Liver (tissue), 9 donors: ENCODE data around the gene RANBP17. TPM values are rescaled to one million over a fixed set of nuclear protein-coding genes. Genes with fewer than 3 reads are reported as not detected.

Experiments used
- DNase-seq: peaks from one replicate; pipeline ENCODE4 v3.0.0-alpha.2; 2017; ENCODE audit warnings: low spot score
- H3K27ac ChIP-seq, 2 donors: one replicate each; pipeline ENCODE4 v1.7.0; 2013; ENCODE audit warnings: inconsistent platforms in 2 of 2, low read length in 2 of 2, control low read depth in 1 of 2, low read depth in 1 of 2, mild to moderate bottlenecking in 1 of 2
- H3K27me3 ChIP-seq, 4 donors: one replicate each; pipeline versions ENCODE4 v1.6.1 to v1.7.0; 2013; ENCODE audit warnings: low read length in 3 of 4, inconsistent platforms in 1 of 4, mild to moderate bottlenecking in 1 of 4, moderate library complexity in 1 of 4; ENCODE audit not compliant: control insufficient read depth in 4 of 4, insufficient read depth in 4 of 4
- H3K36me3 ChIP-seq, 4 donors: one replicate each; pipeline versions ENCODE4 v1.6.1 to v1.7.0; 2013; ENCODE audit warnings: low read length in 3 of 4, mild to moderate bottlenecking in 3 of 4, low read depth in 1 of 4, moderate library complexity in 1 of 4; ENCODE audit not compliant: control insufficient read depth in 4 of 4, insufficient read depth in 3 of 4
- H3K4me1 ChIP-seq, 4 donors: one replicate each; pipeline versions ENCODE4 v1.6.1 to v1.7.0; 2013; ENCODE audit warnings: low read length in 3 of 4, mild to moderate bottlenecking in 3 of 4, moderate library complexity in 1 of 4; ENCODE audit not compliant: control insufficient read depth in 4 of 4, insufficient read depth in 4 of 4
- H3K4me3 ChIP-seq, 3 donors: one replicate each; pipeline versions ENCODE4 v1.6.1 to v1.7.0; 2013; ENCODE audit warnings: low read length in 3 of 3, control low read depth in 1 of 3, low read depth in 1 of 3, mild to moderate bottlenecking in 1 of 3
- H3K9ac ChIP-seq, 2 donors: one replicate each; pipeline ENCODE4 v1.7.0; 2013; ENCODE audit warnings: low read length in 2 of 2, mild to moderate bottlenecking in 2 of 2, moderate library complexity in 2 of 2, control low read depth in 1 of 2, low read depth in 1 of 2
- H3K9me3 ChIP-seq, 4 donors: one replicate each; pipeline versions ENCODE4 v1.6.1 to v1.7.0; 2013; ENCODE audit warnings: low read length in 3 of 4; ENCODE audit not compliant: control insufficient read depth in 4 of 4
- ATF3 ChIP-seq: IDR thresholded peaks from 2 replicates; pipeline ENCODE4 v1.6.1; 2016; ENCODE audit warnings: antibody characterized with exemption
- CTCF ChIP-seq: fragments of 150-350 bp; IDR thresholded peaks from 2 replicates; pipeline ENCODE4 v1.5.1; 2017; ENCODE audit warnings: improper control_type of control experiment, low read depth, low read length; ENCODE audit not compliant: missing input control
- EGR1 ChIP-seq, 2 donors: IDR thresholded peaks; 2 replicates each; pipeline ENCODE4 v1.6.1; 2016 to 2018; ENCODE audit warnings: antibody characterized with exemption in 2 of 2, low read depth in 2 of 2
- FOXA1 ChIP-seq: IDR thresholded peaks from 2 replicates; pipeline ENCODE4 v1.6.1; 2016; ENCODE audit warnings: antibody characterized with exemption
- FOXA2 ChIP-seq: IDR thresholded peaks from 2 replicates; pipeline ENCODE4 v1.6.1; 2016; ENCODE audit warnings: antibody characterized with exemption
- GABPA ChIP-seq, 2 donors: IDR thresholded peaks in 1 of 2; conservative IDR thresholded peaks in 1 of 2; 2 replicates each; pipeline ENCODE4 v1.6.1; 2016; ENCODE audit warnings: antibody characterized with exemption in 2 of 2, mild to moderate bottlenecking in 1 of 2, moderate library complexity in 1 of 2
- HNF4A ChIP-seq, 2 donors: conservative IDR thresholded peaks; 2 replicates each; pipeline ENCODE4 v1.6.1; 2016; ENCODE audit warnings: antibody characterized with exemption in 2 of 2, mild to moderate bottlenecking in 2 of 2
- HNF4G ChIP-seq: IDR thresholded peaks from 2 replicates; pipeline ENCODE4 v1.6.1; 2016; ENCODE audit warnings: antibody characterized with exemption
- JUND ChIP-seq, 2 donors: IDR thresholded peaks; 2 replicates each; pipeline ENCODE4 v1.6.1; 2016; ENCODE audit warnings: antibody characterized with exemption in 2 of 2
- MAX ChIP-seq: IDR thresholded peaks from 2 replicates; pipeline ENCODE4 v1.6.1; 2016; ENCODE audit warnings: antibody characterized with exemption
- NR2F2 ChIP-seq: IDR thresholded peaks from 2 replicates; pipeline ENCODE4 v1.6.1; 2016; ENCODE audit warnings: antibody characterized with exemption
- RAD21 ChIP-seq, 2 donors: IDR thresholded peaks; 2 replicates each; pipeline ENCODE4 v1.6.1; 2016; ENCODE audit warnings: antibody characterized with exemption in 2 of 2, mild to moderate bottlenecking in 2 of 2
- REST ChIP-seq: IDR thresholded peaks from 2 replicates; pipeline ENCODE4 v1.6.1; 2016; ENCODE audit warnings: antibody characterized with exemption, mild to moderate bottlenecking
- RXRA ChIP-seq, 2 donors: IDR thresholded peaks; 2 replicates each; pipeline ENCODE4 v1.6.1; 2017 to 2018; ENCODE audit warnings: antibody characterized with exemption in 2 of 2, mild to moderate bottlenecking in 1 of 2
- SP1 ChIP-seq: IDR thresholded peaks from 2 replicates; pipeline ENCODE4 v1.6.1; 2018; ENCODE audit warnings: antibody characterized with exemption, mild to moderate bottlenecking
- TAF1 ChIP-seq: conservative IDR thresholded peaks from 2 replicates; pipeline ENCODE4 v1.6.1; 2016; ENCODE audit warnings: antibody characterized with exemption, mild to moderate bottlenecking
- YY1 ChIP-seq: IDR thresholded peaks from 2 replicates; pipeline ENCODE4 v1.6.1; 2016; ENCODE audit warnings: antibody characterized with exemption, mild to moderate bottlenecking
- ZBTB33 ChIP-seq: IDR thresholded peaks from 2 replicates; pipeline ENCODE4 v1.6.1; 2016; ENCODE audit warnings: antibody characterized with exemption
- WGBS: extraction: QIAGEN DNeasy Blood & Tissue Kit; methylation state at CpG from one replicate; pipeline ENCODE4 v1.1.7; 2013; 5-methylcytosine and 5-hydroxymethylcytosine counted together
- polyA plus RNA-seq, 2 donors: library from polyadenylated mRNA; stranded (reverse) in 1 of 2; unstranded in 1 of 2; fragments of 200-250 nt in 1 of 2; fragments of >200 nt in 1 of 2; fragmentation: Nextera tagmentation in 1 of 2; extraction: Ambion mirVana in 1 of 2; gene quantifications; one replicate each; pipeline versions ENCODE4 v1.2.1 to v1.2.3, GENCODE V29; 2013 to 2015
- total RNA-seq, 2 donors: library from RNA; depleted of rRNA; stranded (reverse); fragments of >200 nt; gene quantifications; one replicate each; pipeline ENCODE4 v1.2.3, GENCODE V29; 2014
- donor health status: healthy.
- donor health status: healthy.
- donor health status: healthy.
- donor health status: healthy.
- donor health status: healthy.

Gene RANBP17
- total and polyA plus RNA-seq, 4 donors, result 0.83 to 10.8 (median 7.9) TPM

GRCh38 chr5:170849374-170849773 lies 12.4 kb upstream of the RANBP17 start:
- DNase-seq, result no peak
- no peak overlapping the region for H3K9ac ChIP-seq
- no peak overlapping the region for H3K4me3 ChIP-seq
- TF ChIP-seq NR2F2 (no peak), TAF1 (no peak), FOXA2 (no peak), SP1 (no peak), EGR1 (IDR thresholded peaks at IDR 0.05; ENCODE audit: low read depth in 2 of 2) (no peak), HNF4A (conservative IDR thresholded peaks at IDR 0.05) (no peak), ZBTB33 (no peak), GABPA (IDR thresholded peaks at IDR 0.05 in 1 of 2, conservative IDR thresholded peaks at IDR 0.05 in 1 of 2) (no peak), CTCF (no peak), YY1 (no peak), RXRA (IDR thresholded peaks at IDR 0.05) (no peak), REST (no peak), ATF3 (no peak), JUND (IDR thresholded peaks at IDR 0.05) (no peak), HNF4G (no peak), FOXA1 (no peak), RAD21 (IDR thresholded peaks at IDR 0.05) (no peak), MAX (no peak)
- no peaks in the 10 kb centered on the region for H3K4me1 ChIP-seq
- 71% methylated on average over 2 of the region's 2 CpGs for WGBS
- H3K9me3 ChIP-seq, result no peaks in the 10 kb centered on the region
- no peaks in the 10 kb centered on the region for H3K36me3 ChIP-seq
- peaks cover 0 to 1% (median 0%) of the 10 kb centered on the region in 4 donors for H3K27me3 ChIP-seq
- H3K27ac ChIP-seq, result no peak overlapping the region
